UCSD-AML1 (cell line): ENCODE data around the gene FKBP5.
"Not testable (repeated sequence)": the region's sequence is repeated elsewhere in the genome, so short reads cannot be mapped to it uniquely, and the experiment has no call there.

ENCODE experiments used
- DNase-seq: peaks from one replicate; lab custom pipeline; 2025; ENCODE audit not compliant: unreplicated experiment; lab: John Stamatoyannopoulos, UW

The FKBP5 gene

DNA sequence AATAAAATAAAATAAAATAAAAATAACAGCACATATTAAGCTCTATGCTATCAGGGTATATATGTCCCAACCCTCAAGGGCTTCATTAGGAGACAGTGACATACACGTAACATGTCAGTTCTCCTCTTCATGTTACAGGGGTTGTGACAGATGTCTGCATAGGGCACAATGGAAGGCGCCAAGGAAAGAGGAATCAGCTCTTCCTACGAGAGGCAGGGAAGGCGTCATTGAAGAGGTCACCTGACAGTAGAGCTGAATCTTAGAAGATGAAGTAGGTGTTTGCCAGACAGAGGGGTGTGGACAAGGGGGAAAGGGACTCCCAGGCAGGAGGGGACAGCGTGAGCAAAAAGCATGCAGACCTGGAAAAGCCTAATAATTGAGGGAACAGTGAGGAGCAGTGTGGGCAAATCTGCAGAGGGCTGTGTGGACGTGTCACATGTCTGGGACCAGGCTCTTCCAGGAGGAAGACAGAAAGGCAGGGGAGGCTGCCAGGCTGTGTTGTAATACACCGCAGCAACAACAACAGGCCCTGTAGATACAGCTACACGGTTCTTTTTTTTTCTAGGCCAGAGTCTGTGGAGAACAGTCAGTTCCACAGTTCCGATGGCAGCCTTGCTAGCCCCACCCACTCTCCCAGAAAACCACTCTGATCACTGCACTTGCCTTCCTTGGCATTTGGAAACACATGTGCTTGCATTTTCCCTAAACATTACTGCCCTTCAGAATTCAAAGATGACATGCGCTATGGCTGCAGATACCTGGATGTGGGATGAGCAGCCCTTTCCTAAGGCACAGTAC is 2.5 kb upstream of the FKBP5 start:
- peak; percentile 33 for DNase-seq

DNA sequence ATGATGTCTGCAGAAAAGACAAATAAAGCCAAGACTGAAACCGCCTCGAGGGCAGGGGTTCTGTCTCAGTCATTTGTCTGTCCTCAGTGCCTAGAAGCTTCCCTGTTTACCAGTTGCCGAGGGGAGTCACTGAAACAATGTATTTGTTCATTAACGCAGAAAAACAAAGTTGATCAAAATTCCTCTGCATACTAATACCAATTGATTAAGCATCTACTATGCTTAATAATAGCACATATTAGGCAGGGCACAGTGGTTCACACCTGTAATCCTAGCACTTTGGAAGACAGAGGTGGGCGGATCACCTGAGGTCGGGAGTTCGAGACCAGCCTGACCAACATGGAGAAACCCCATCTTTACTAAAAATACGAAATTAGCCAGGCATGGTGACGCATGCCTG is 1.8 kb upstream of the FKBP5 start:
- DNase-seq: no peak

GRCh38 chr6:35690006-35690405 is 1.3 kb upstream of the FKBP5 start:
- DNase-seq: not testable (repeated sequence)

DNA sequence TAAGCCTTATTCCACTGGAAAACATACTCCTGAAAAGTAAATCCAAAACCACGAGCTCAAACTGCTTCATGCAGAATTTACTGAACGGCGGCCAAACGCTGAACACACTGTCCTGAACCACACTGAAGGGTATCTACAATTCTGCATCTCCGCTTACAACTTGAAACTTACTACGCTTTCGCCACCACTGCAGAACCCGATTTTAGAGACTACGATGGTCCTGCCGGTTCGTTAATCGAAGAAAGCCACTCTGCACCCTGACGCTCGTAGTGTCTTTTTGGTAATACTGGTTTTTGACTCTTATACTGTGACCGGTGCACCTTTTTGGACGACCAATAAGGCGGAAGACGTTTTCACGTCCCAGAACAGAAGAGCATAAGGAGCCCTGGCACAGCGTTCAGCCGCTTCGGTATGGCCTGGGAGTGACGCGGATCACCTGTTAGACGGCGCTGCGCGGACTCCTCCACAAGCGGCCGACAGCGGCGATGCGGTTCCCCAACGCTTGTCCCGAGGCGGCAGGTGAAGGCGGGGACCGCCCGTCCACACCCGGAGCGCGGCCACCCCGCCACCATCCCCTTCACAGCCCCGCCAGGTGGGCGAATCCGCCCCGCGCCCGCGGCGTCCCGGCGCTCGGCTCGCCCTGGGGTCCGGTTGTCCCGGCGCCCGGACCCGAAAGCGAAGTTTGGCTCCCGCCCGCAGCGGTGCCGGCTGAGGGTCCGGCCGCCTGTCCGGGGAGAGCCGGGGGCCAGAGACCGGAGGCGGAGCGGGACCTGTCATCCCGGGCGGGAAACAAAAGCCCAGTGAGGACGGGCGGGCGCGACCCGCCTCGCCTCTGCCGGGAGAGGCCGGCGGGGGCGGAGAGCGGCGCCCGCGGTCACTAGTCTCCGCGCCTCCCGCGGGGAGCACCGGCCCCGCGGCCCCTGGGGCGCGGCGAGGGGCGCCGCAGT is 784 bp downstream of the FKBP5 start:
- peak; percentile 56 for DNase-seq

- DNase-seq: no peak
These were observed 1.7 kb downstream of the FKBP5 start for GRCh38 chr6:35686873-35687555.

GRCh38 chr6:35686436-35686835 is 2.3 kb downstream of the FKBP5 start:
- no peak for DNase-seq

DNA sequence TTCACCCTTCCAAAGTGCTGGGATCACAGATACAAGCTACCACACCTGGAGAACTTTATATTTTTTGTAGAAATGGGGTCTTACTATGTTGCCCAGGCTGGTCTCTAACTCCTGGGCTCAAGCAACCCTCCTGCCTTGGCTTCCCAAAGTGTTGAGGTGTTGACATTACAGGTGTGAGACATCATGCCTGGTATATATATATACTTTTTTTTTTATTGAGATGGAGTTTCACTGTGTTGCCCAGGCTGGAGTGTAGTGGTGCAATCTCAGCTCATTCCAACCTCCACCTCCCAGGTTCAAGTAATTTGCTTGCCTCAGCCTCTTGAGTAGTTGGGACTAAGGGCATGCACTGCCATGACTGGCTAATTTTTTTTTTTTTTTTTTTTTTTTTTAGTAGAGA is 5.4 kb downstream of the FKBP5 start:
- DNase-seq: no peak

- no peak for DNase-seq
These were observed 7.4 kb downstream of the FKBP5 start for GRCh38 chr6:35681298-35681697.

- DNase-seq: no peak
These were observed 9.3 kb downstream of the FKBP5 start for GRCh38 chr6:35679399-35679798.

GRCh38 chr6:35678814-35679213 is 9.9 kb downstream of the FKBP5 start:
- DNase-seq: no peak

DNA sequence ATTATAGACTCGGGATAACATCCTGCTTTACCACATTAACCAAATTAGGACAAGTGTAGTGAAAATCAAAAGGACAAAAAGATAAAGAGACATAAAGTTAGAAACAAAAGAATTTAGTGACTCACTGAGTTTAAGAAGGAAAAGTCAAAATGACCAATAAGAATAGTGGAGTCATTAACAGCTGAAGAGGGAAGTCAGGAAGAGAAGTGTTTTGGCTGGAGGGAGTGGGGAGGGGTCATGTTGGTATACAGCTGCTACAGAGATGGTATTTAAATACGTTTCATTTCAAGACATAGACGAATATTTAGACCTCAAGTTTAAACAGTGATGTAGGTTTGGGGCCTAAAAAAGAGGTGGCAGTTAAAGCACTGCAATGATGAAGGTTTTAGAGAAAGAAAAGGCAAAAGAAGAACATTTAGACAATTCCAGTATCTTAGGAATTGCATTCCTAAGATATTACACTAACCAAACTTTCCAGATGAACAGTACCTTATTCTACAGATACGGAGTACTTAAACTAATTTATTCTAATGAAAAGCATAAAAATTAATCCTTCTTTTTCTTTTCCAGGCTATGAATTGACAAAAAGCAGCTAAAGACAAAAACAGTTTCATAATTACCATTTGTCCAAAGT is 10.6 kb downstream of the FKBP5 start:
- DNase-seq: no peak

- no peak for DNase-seq
These were observed 11.3 kb downstream of the FKBP5 start for GRCh38 chr6:35677456-35677855.

- no peak for DNase-seq
These were observed 12.8 kb downstream of the FKBP5 start for GRCh38 chr6:35675871-35676459.

DNA sequence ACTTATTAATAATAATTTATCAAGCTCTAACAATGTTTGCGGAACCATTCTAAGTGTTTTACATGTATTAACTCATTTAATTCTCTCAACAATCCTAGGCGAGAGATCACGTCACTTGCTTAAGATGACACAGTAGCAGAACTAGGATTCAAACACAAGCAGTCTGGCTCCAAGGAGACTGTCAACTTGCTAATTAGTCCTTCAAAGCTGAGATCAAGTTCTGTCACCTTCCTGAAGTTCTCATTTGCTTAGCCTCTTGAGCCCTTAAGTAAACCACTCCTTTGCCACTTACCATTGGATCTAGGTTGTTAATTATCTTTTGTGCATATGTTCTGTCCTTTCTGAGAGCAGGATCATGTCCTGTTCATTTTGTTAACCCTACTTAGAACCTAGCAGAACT is 14.1 kb downstream of the FKBP5 start:
- DNase-seq: no peak

DNA sequence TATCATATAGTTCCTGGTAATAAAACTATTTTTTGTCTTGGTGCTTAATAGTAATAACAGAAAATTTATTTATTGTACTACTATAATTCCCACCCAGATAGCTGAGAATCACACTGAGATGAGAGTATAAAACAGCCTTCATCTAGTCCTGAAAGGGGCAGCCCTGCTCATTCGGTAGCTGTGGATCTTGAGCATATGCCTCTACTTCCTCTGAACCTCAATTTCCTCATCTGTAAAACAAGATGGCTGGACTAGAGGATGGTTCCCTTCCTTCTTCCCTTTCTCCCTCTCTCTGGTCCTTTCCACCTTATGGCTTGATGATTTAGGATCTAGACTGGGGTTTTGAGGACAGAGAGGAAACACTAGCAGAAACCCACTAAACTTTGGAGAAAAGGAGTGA is 15.0 kb downstream of the FKBP5 start:
- no peak for DNase-seq

DNA sequence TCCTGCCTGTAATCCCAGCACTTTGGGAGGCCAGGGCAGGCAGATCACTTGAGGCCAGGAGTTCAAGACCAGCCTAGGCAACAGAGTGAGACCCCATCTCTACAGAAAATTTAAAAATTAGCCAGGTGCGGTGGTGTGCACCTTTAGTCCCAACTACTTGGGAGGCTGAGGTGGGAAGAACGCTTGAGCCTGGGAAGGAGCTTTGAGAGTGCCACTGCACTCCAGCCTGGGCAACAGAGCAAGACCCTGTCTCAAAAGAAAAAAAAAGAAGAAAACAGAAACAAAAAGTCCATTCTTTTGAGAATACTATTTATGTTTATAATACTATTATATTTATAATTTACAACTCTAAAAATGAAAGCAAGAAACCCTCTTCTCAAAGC is 15.4 kb downstream of the FKBP5 start:
- DNase-seq: not testable (repeated sequence)

DNA sequence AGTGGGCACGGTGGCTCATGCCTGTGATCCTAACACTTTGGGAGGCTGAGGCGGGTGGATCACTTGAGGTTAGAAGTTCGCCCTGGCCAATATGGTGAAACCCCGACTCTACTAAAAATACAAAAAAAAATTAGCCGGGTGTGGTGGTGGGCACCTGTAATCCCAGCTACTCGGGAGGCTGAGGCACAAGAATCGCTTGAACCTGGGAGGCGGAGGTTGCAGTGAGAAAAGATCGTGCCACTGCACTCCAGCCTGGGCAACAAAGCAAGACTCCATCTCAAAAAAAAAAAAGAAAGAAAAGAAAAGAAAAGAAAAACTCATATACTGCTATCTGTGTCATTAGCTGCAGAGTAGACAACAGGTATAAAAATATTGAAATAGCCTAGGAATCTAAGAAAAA is 18.3 kb downstream of the FKBP5 start:
- not testable (repeated sequence) for DNase-seq

- no peak for DNase-seq
These were observed 19.2 kb downstream of the FKBP5 start for GRCh38 chr6:35669451-35670045.

- DNase-seq: no peak
These were observed 19.8 kb downstream of the FKBP5 start for GRCh38 chr6:35668744-35669450.

- DNase-seq: no peak
These were observed 20.6 kb downstream of the FKBP5 start for GRCh38 chr6:35668096-35668495.
